Gastrocnemius medialis (tissue), 4 donors: ENCODE measurements around the gene FAR1. TPM values are rescaled to one million over a fixed set of nuclear protein-coding genes. Genes with fewer than 3 reads are reported as not detected.
"Not testable (repeated sequence)": the region's sequence is repeated elsewhere in the genome, so short reads cannot be mapped to it uniquely, and the experiment has no call there.

Experiments
- ATAC-seq, 2 donors: fragments of 150-250 bp; one replicate each; pipeline ENCODE4 v1.9.1; 2016
- DNase-seq, 2 donors: peaks; one replicate each; pipeline ENCODE4 v3.0.0-alpha.2; 2019
- H3K27ac ChIP-seq, 4 donors: fragments of 200-600 bp; sonication (generic); 1 replicate in 1 of 4; 2 replicates in 3 of 4; pipeline ENCODE4 v1.5.1; 2016 to 2018; ENCODE audit warnings: mild to moderate bottlenecking in 2 of 4, moderate library complexity in 1 of 4
- H3K27me3 ChIP-seq, 3 donors: fragments of 200-600 bp; sonication (generic) in 2 of 3; 1 replicate in 1 of 3; 2 replicates in 2 of 3; pipeline versions ENCODE4 v1.5.1 to v1.6.0; 2016 to 2019; ENCODE audit warnings: mild to moderate bottlenecking in 1 of 3, moderate library complexity in 1 of 3
- H3K36me3 ChIP-seq, 2 donors: fragments of 200-600 bp; sonication (generic) in 1 of 2; one replicate each; pipeline ENCODE4 v1.5.1; 2017 to 2018
- H3K4me1 ChIP-seq, 2 donors: fragments of 200-600 bp; sonication (generic) in 1 of 2; one replicate each; pipeline ENCODE4 v1.5.1; 2016 to 2017; ENCODE audit warnings: mild to moderate bottlenecking in 2 of 2
- H3K4me3 ChIP-seq, 4 donors: fragments of 200-600 bp; sonication (generic) in 3 of 4; 1 replicate in 1 of 4; 2 replicates in 3 of 4; pipeline ENCODE4 v1.5.1; 2016 to 2019; ENCODE audit warnings: mild to moderate bottlenecking in 2 of 4
- H3K9me3 ChIP-seq, 3 donors: fragments of 200-600 bp; sonication (generic) in 2 of 3; 1 replicate in 1 of 3; 2 replicates in 2 of 3; pipeline ENCODE4 v1.5.1; 2016 to 2019
- CTCF ChIP-seq, 5 experiments: fragments of 450-650 bp in 3 of 5; fragments of 200-600 bp in 2 of 5; sonication (generic) in 2 of 5; IDR thresholded peaks in 4 of 5; conservative IDR thresholded peaks in 1 of 5; 1 replicate in 4 of 5; 2 replicates in 1 of 5; pipeline ENCODE4 v1.5.1; 2016 to 2019; ENCODE audit warnings: antibody characterized with exemption in 5 of 5, mild to moderate bottlenecking in 3 of 5, moderate library complexity in 3 of 5
- POLR2A ChIP-seq, 2 donors: fragments of 450-650 bp; IDR thresholded peaks; one replicate each; pipeline ENCODE4 v1.6.1; 2017; ENCODE audit warnings: antibody characterized with exemption in 2 of 2, mild to moderate bottlenecking in 2 of 2, moderate library complexity in 2 of 2
- in situ Hi-C, 4 donors: fragments of 200-750 bp; cut with MboI; loops; one replicate each; pipeline versions ENCODE4 v1.15.0 to v1.8.0; 2017; ENCODE audit warnings: low sequenced_read_pairs in 4 of 4
- intact Hi-C: fragments of 100-400 bp; cut with DNase I; formaldehyde crosslinking; loops from one replicate; pipeline ENCODE4 v1.15.1; 2023; ENCODE audit warnings: low total_unique reads
- total RNA-seq, 4 donors: library from RNA; depleted of rRNA; stranded (reverse); fragments of >200 nt; gene quantifications; one replicate each; pipeline versions ENCODE4 v1.1.0 to v1.2.3, GENCODE V29; 2016

Gene FAR1
- total RNA-seq, 4 donors from 2014 or later: 18.2 to 24.4 (median 21.3) TPM

- in situ Hi-C loops (no loop called here), intact Hi-C loops (no loop called here)
- no peak overlapping the region for H3K4me3 ChIP-seq
- no peaks in the 10 kb centered on the region for H3K36me3 ChIP-seq
- DNase-seq (no peak), ATAC-seq (no peak)
- H3K4me1 ChIP-seq: no peaks in the 10 kb centered on the region
- TF ChIP-seq CTCF (IDR thresholded peaks at IDR 0.05 in 4 of 5, conservative IDR thresholded peaks at IDR 0.05 in 1 of 5): no peak
- TF ChIP-seq POLR2A (IDR thresholded peaks at IDR 0.05): no peak
- no peaks in the 10 kb centered on the region for H3K9me3 ChIP-seq
- H3K27ac ChIP-seq: no peak overlapping the region
- no peaks in the 10 kb centered on the region for H3K27me3 ChIP-seq
These were observed 23.3 kb upstream of the FAR1 start for GRCh38 chr11:13644997-13645687.

GRCh38 chr11:13647391-13647790, 21.1 kb upstream of the FAR1 start:
- in situ Hi-C loops: no loop called here
- TF ChIP-seq CTCF (IDR thresholded peaks at IDR 0.05 in 4 of 5, conservative IDR thresholded peaks at IDR 0.05 in 1 of 5) (no peak), POLR2A (IDR thresholded peaks at IDR 0.05) (no peak)
- ATAC-seq (no peak), DNase-seq (no peak)
- H3K4me1 ChIP-seq: no peaks in the 10 kb centered on the region
- H3K27ac ChIP-seq: no peak overlapping the region
- H3K4me3 ChIP-seq: no peak overlapping the region
- H3K9me3 ChIP-seq: no peaks in the 10 kb centered on the region
- no peaks in the 10 kb centered on the region for H3K27me3 ChIP-seq
- no peaks in the 10 kb centered on the region for H3K36me3 ChIP-seq
- intact Hi-C loops: no loop called here

- DNase-seq (no peak), ATAC-seq (no peak)
- intact Hi-C loops (no loop called here), in situ Hi-C loops (no loop called here)
- Histone ChIP-seq H3K27ac (no peak overlapping the region), H3K27me3 (no peaks in the 10 kb centered on the region), H3K9me3 (no peaks in the 10 kb centered on the region), H3K4me1 (no peaks in the 10 kb centered on the region), H3K36me3 (no peaks in the 10 kb centered on the region), H3K4me3 (no peak overlapping the region)
- TF ChIP-seq CTCF (IDR thresholded peaks at IDR 0.05 in 4 of 5, conservative IDR thresholded peaks at IDR 0.05 in 1 of 5) (no peak), POLR2A (IDR thresholded peaks at IDR 0.05) (no peak)
These were observed 18.8 kb upstream of the FAR1 start for GRCh38 chr11:13649619-13650018.

- H3K9me3 ChIP-seq, DNase-seq, intact Hi-C loops, H3K36me3 ChIP-seq, H3K27me3 ChIP-seq, H3K4me3 ChIP-seq, ATAC-seq, H3K4me1 ChIP-seq, in situ Hi-C loops, H3K27ac ChIP-seq: not testable (repeated sequence)
These were observed 17.0 kb upstream of the FAR1 start for GRCh38 chr11:13651515-13651914.

GRCh38 chr11:13661074-13661623, 7.3 kb upstream of the FAR1 start:
- in situ Hi-C loops: no loop called here
- no peaks in the 10 kb centered on the region for H3K4me1 ChIP-seq
- intact Hi-C loops: no loop called here
- no peak overlapping the region for H3K4me3 ChIP-seq
- H3K36me3 ChIP-seq: no peaks in the 10 kb centered on the region
- no peak overlapping the region for H3K27ac ChIP-seq
- ATAC-seq: no peak
- no peaks in the 10 kb centered on the region for H3K9me3 ChIP-seq
- no peaks in the 10 kb centered on the region for H3K27me3 ChIP-seq
- TF ChIP-seq CTCF (IDR thresholded peaks at IDR 0.05 in 4 of 5, conservative IDR thresholded peaks at IDR 0.05 in 1 of 5): no peak
- no peak for DNase-seq
